ENCODE data around the gene SNX6. TPM values are rescaled to one million over a fixed set of nuclear protein-coding genes. Genes with fewer than 3 reads are reported as not detected.

SNX6 gene
- total and polyA plus RNA-seq, 10 of the 15 experiments (the other 5 are each of a cell fraction or from before 2014, with no cell fraction given), result 34.4 to 107 (median 71.7) TPM

DNA sequence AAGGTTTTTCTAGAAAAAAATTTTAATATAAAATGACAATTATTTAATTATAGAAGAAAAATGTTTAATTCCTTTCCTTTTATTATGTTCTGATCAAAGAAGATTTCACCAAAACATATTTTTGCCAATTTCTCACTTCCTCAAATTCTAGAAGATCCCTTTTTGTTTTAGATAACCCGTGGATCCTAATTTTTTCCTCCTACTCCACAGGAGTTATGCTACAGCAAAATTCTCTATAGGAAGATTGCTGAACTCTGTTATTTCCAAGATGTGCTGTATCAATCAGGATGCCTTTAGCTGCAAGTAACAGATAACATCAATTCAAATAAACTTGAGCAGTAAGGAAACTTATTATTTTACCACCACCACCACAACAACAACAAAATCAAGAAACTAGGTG is 3.8 kb upstream of the SNX6 start:
- Histone ChIP-seq H3K9me3 (replicated peaks; ENCODE audit: control insufficient read depth, insufficient read depth, low read length) (no peaks in the 10 kb centered on the region), H3K27me3 (replicated peaks in 1 of 2; ENCODE audit: control insufficient read depth in 2 of 2, insufficient read depth in 2 of 2, low read length in 1 of 2) (no peaks in the 10 kb centered on the region), H3K79me2 (ENCODE audit: control insufficient read depth, insufficient read depth, low read length) (peaks cover 11% of the 10 kb centered on the region), H3K27ac (ENCODE audit: control insufficient read depth, insufficient read depth) (no peak overlapping the region), H3K36me3 (ENCODE audit: control insufficient read depth in 2 of 2, insufficient read depth in 2 of 2, low read length in 1 of 2) (no peaks in the 10 kb centered on the region), H2AFZ (ENCODE audit: control insufficient read depth, low read depth, low read length) (no peak overlapping the region), H3K4me3 (no peak overlapping the region), H3K4me2 (ENCODE audit: control insufficient read depth, insufficient read depth) (no peak overlapping the region), H3K4me1 (ENCODE audit: control insufficient read depth, insufficient read depth, low read length) (no peaks in the 10 kb centered on the region), H4K20me1 (ENCODE audit: control insufficient read depth, insufficient read depth) (no peaks in the 10 kb centered on the region), H3K9ac (ENCODE audit: control insufficient read depth, insufficient read depth, low read length) (no peak overlapping the region)
- POLR2A ChIA-PET, result no interaction called here
- DNase-seq (ENCODE audit: low read depth, low spot score), result no peak
- FAIRE-seq, result no peak
- no TSS peak for BruUV-seq (replicated peaks)
- no peak for ATAC-seq
- CTCF ChIA-PET, result no interaction called here
- TF ChIP-seq SIN3A (IDR thresholded peaks at IDR 0.05; ENCODE audit: low read depth, low read length) (no peak), PML (IDR thresholded peaks at IDR 0.05; ENCODE audit: low read length) (no peak), ZNF274 (IDR thresholded peaks at IDR 0.05; ENCODE audit: insufficient read depth, insufficient read length) (no peak), CBFB (IDR thresholded peaks at IDR 0.05; ENCODE audit: low read depth) (no peak), MEF2A (IDR thresholded peaks at IDR 0.05; ENCODE audit: insufficient read depth, low read depth, low read length) (no peak), TCF12 (IDR thresholded peaks at IDR 0.05; ENCODE audit: low read depth, low read length) (no peak), ZNF207 (IDR thresholded peaks at IDR 0.05; ENCODE audit: borderline replicate concordance) (no peak), RFX5 (IDR thresholded peaks at IDR 0.05; ENCODE audit: low read depth, low read length) (no peak), SP1 (IDR thresholded peaks at IDR 0.05; ENCODE audit: low read depth, low read length) (no peak), IKZF1 (conservative IDR thresholded peaks at IDR 0.05) (no peak), MTA3 (IDR thresholded peaks at IDR 0.05; ENCODE audit: borderline replicate concordance, low read length) (no peak), RBBP5 (conservative IDR thresholded peaks at IDR 0.05) (no peak), GABPA (IDR thresholded peaks at IDR 0.05; ENCODE audit: low read depth) (no peak)
- TF ChIP-seq, protein P1, sequence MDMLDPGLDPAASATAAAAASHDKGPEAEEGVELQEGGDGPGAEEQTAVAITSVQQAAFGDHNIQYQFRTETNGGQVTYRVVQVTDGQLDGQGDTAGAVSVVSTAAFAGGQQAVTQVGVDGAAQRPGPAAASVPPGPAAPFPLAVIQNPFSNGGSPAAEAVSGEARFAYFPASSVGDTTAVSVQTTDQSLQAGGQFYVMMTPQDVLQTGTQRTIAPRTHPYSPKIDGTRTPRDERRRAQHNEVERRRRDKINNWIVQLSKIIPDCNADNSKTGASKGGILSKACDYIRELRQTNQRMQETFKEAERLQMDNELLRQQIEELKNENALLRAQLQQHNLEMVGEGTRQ (IDR thresholded peaks at IDR 0.05; ENCODE audit: borderline replicate concordance, low read depth, low read length), result no peak
- SMC1A ChIA-PET (ENCODE audit: uncharacterized antibody, unreplicated experiment), result no interaction called here
- intact Hi-C loops (cut with micrococcal nuclease; ENCODE audit: unreplicated experiment), result no loop called here
- in situ Hi-C loops (cut with MboI), result no loop called here
- 0% methylated on average over 1 of the region's 1 CpG for WGBS (ENCODE audit: insufficient coverage, insufficient replicate concordance, low lambda C conversion rate, missing lambda C conversion rate)
- RAD21 ChIA-PET (ENCODE audit: unreplicated experiment), result no interaction called here
